Prostate gland (tissue), 2 donors: ENCODE measurements around the gene PDXK.

Experiments
- POLR2A ChIP-seq: fragments of 450-650 bp; IDR thresholded peaks from one replicate; pipeline ENCODE4 v1.6.1; 2016; ENCODE audit warnings: antibody characterized with exemption, mild to moderate bottlenecking
- TF ChIP-seq, protein P1 (sequence below), 4 experiments: fragments of 200-600 bp in 2 of 4; fragments of 450-650 bp in 2 of 4; sonication (generic) in 2 of 4; IDR thresholded peaks; 1 replicate in 3 of 4; 2 replicates in 1 of 4; pipeline ENCODE4 v1.5.1; 2016 to 2019; ENCODE audit warnings: antibody characterized with exemption in 4 of 4, mild to moderate bottlenecking in 2 of 4, moderate library complexity in 2 of 4

DNA sequence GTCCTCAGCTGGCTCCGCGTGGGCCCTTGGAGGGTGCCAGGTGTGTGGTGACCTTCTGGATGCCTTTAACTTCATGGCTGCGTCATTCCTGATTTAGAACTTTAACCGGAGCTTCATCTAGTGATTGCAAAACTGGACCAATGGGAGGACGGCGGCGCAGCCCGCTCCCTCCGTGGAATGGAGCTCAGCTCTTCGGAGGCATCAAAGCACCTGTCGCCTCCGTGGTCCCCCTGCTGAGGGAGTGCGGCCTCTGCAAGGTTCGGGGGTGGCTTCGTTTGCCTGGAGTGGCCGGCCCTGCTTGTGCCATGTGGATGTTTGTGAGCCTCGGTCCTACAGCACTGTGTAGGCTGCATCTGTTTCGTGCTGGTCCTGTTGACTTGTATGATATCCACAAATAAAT, 43.0 kb downstream of the PDXK start:
- TF ChIP-seq, protein P1, sequence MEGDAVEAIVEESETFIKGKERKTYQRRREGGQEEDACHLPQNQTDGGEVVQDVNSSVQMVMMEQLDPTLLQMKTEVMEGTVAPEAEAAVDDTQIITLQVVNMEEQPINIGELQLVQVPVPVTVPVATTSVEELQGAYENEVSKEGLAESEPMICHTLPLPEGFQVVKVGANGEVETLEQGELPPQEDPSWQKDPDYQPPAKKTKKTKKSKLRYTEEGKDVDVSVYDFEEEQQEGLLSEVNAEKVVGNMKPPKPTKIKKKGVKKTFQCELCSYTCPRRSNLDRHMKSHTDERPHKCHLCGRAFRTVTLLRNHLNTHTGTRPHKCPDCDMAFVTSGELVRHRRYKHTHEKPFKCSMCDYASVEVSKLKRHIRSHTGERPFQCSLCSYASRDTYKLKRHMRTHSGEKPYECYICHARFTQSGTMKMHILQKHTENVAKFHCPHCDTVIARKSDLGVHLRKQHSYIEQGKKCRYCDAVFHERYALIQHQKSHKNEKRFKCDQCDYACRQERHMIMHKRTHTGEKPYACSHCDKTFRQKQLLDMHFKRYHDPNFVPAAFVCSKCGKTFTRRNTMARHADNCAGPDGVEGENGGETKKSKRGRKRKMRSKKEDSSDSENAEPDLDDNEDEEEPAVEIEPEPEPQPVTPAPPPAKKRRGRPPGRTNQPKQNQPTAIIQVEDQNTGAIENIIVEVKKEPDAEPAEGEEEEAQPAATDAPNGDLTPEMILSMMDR (IDR thresholded peaks at IDR 0.05): no peak
- TF ChIP-seq POLR2A: no peak
